ENCODE measurements around the gene TULP4.
"Not testable (repeated sequence)": the region's sequence is repeated elsewhere in the genome, so short reads cannot be mapped to it uniquely, and the experiment has no call there.

The TULP4 gene

GRCh38 chr6:158328952-158329351 is 16.7 kb downstream of the TULP4 start:
- DNase-seq = no peak

DNA sequence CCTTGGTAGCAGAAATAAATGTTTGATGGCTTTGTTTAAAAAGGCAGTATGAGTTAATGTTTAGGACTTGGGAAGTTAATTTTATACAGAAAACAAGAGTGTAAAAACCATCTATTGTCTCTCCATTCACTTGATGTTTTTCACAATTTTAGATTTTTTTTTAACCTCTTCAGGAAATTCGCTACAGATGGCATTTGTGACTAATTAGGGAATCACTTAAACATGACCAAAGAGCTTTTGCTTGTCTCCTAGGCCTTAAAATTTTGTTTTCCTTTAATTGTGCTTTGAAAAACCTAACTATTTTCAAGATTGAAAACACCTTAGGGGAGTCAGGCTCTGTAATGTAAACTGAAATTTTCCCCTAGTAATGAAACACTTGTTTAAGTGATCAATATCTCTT is 17.3 kb downstream of the TULP4 start:
- DNase-seq = no peak

- no peak for DNase-seq
Observed at GRCh38 chr6:158330016-158330415, 17.8 kb downstream of the TULP4 start.

DNA sequence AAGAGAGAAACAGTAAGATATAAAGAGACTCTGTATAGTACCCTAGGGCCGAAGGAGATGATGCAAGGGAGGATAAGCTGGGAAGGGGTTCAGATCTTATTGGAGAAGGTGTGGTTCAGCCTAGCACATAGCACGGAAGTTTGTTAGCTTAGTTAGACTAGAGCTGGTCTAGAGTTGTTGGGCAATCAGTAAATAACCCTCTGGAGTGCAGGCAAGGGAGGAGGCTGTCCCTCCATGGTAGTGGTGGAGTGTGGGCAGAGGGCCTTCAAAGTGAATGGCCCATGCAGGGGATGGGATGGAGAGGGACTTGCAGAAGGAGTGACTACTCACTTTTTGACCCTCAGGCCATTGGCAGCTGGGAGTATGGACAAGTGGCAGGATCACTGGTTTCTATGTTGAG is 20.0 kb downstream of the TULP4 start:
- DNase-seq = no peak

GRCh38 chr6:158333094-158333493 is 20.8 kb downstream of the TULP4 start:
- no peak for DNase-seq

DNA sequence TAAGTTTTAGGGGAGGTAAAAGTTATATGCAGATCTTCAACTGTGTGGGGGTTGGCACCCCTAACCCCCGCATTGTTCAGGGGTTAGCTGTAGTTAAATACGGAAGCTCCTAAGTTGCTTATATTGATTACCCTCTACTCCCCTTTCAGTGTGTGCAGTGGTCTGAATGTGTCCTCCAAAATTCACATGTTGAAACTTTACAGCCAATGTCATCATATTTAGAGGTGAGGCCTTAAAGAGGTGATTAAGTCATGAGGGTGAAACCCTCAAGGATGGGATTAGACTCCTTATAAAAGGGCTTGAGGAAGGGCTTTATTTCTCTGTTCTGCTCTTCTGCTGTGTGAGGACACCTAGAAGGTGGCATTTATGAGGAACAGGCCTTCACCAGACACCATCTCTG is 22.3 kb downstream of the TULP4 start:
- no peak for DNase-seq

DNA sequence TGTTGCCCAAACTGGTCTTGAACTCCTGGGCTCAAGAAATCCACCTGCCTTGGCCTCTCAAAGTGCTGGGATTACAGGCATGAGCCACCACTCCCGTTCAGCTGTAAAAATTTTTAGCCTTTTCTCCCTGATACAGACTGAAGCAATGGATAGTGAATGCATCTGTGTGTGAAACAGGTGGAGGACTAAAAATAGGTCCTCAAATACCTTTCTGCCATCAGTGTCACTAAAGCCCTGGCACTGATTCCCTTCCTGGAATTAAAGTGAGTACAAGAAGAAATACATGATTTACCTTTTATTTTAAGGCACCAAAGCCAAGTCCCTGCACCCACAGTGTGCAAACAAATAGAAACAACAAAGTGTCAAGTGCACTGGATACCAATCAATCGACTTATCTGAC is 25.1 kb downstream of the TULP4 start:
- DNase-seq = no peak

- no peak for DNase-seq
Observed at GRCh38 chr6:158338311-158339112, 26.2 kb downstream of the TULP4 start.

- not testable (repeated sequence) for DNase-seq
Observed at GRCh38 chr6:158339197-158339596, 26.9 kb downstream of the TULP4 start.

DNA sequence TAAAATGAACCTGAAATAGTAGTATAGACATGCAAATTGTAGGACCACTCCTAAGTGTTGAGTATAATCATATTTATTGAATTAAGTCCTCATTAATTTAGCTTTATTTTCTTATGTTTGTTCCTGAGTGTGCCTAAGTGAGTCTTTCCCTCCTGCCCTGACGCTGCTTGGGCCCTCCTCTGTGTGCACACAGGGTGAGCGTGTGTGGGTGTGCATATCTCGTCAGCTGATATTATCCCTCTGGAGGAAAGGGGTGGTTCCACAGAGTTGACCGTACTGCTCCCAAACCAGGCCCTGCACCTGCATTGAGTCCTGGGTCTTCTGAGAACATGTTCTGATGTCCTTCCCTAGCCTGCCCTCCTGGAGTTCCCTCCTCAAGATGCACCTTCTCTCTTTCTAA is 28.0 kb downstream of the TULP4 start:
- no peak for DNase-seq

DNA sequence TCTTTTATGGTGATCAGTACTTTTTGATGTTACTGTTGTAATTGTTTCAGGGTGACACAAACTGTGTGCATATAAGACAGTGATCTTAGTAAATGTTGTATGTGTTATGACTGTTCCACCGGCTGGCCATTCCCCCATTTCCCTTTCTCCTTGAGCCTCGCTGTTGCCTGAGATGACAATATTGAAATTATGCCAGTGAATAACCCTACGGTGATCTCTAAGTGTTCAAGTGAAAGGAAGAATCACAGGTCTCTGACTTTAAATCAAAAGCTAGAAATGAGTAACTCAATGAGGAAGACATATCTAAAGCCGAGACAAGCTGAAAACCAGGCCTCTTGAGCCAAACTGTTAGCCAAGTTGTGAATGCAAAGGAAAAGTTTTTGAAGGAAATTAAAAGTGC is 32.3 kb downstream of the TULP4 start:
- no peak for DNase-seq

- not testable (repeated sequence) for DNase-seq
Observed at GRCh38 chr6:158345444-158345843, 33.2 kb downstream of the TULP4 start.

GRCh38 chr6:158347335-158347734 is 35.1 kb downstream of the TULP4 start:
- no peak for DNase-seq

DNA sequence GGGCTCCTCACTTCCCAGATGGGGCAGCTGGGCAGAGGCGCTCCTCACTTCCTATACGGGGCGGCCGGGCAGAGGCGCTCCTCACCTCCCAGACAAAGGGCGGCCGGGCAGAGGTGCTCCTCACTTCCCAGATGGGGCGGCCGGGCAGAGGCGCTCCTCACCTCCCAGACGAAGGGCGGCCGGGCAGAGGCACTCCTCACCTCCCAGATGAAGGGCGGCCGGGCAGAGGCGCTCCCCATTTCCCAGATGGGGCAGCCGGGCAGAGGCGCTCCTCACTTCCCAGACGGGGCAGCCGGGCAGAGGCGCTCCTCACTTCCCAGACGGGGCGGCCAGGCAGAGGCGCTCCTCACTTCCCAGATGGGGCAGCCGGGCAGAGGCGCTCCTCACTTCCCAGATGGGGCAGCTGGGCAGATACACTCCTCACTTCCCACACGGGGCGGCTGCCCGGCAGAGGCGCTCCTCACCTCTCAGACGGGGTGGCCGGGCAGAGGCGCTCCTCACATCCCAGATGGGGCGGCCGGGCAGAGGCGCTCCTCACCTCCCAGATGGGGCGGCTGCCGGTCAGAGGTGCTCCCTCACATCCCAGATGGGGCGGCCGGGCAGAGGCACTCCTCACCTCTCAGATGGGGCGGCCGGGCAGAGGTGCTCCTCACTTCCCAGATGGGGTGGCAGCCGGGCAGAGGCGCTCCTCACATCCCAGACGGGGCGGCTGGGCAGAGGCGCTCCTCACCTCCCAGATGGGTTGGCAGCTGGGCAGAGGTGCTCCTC is 36.7 kb downstream of the TULP4 start:
- DNase-seq = not testable (repeated sequence)

GRCh38 chr6:158349505-158350275 is 37.4 kb downstream of the TULP4 start:
- not testable (repeated sequence) for DNase-seq

GRCh38 chr6:158350731-158351130 is 38.5 kb downstream of the TULP4 start:
- DNase-seq = not testable (repeated sequence)

DNA sequence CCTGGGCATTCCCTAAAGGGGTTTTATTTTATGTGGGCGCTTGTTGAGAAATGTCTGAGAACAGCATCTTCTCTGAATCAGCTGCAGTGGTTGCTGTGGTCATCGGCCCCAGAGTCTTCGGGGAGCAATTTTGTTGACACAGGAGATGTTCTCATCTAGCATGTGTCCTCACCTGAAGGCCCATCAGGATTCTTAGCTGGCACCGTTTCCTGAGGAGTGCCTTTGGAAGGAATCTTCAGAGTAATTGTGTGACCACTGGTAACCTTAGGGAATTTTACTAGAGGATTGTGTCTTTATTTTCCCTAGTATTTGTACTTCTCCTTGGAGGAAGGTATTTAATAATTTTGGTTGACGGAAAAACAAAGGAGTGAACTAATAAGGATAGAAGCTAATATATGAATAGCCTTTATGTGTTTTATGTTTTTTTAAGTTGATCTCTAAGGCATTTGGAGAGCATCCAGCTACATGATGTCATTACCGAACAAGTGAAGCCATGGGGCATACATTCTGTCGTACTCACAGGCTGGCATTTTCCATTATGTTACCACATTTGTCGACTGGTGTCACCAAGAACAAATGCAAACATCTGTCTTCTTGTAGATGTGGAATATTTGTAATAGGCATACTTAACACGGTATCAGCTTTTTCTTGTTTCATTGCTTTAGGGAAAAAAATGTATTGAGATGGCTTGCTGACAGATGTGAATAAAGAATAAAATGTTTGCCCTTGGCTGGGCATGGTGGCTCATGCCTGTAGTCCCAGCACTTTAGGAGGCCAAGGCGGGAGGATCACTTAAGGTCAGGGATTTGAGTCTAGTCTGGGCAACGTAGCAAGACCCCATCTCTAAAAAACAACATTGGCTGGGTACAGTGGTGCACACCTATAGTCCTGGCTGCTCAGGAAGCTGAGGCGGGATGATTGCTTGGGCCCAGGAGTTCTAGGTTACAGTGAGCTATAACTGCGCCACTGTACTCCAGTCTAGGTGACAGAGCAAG is 41.9 kb downstream of the TULP4 start:
- no peak for DNase-seq

DNA sequence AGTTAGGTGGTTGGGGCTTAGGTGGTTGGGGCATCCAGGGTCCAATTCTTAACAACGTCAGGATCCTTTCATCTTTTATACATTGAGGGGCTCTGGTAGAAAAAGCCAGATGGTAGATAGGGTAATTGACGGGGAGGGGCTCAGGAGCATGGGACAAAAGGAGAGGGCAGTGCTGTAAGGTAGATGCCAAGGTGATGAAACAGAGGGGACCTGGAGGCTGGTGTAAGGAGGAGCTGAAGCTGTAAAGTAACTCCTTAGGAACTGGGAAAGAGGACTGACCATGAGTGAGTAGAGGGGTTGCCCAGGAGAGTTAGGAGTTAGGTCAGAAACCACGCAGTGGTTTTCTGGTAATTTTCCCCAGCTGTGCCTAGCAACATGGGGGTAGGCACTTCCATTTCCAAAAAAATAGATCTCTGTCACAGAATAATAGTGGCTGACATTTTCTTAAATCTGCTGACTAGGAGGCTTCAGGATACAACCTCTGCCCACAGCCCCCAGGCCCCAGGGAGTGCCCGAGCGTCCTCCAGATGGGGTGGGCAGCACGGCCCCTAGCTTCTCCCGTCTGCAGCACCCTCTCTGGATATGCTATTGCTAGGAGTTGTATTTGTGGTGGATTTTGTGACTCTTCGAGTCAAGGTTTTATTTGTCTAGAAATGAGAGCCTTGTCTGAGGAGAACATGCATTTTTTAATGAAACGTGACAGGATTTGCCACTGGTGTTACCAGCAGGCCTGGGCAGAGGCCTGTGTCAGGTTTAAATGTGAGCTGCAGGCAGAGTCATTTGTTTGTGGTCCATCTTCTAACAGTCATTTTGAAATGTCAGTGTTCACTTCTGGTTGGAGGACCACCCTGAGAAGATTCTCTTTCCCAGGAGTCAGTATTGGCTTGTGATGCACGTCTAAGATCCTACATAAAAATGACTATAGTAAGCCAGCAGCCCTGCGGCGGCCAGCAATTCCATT is 44.6 kb downstream of the TULP4 start:
- no peak for DNase-seq

DNA sequence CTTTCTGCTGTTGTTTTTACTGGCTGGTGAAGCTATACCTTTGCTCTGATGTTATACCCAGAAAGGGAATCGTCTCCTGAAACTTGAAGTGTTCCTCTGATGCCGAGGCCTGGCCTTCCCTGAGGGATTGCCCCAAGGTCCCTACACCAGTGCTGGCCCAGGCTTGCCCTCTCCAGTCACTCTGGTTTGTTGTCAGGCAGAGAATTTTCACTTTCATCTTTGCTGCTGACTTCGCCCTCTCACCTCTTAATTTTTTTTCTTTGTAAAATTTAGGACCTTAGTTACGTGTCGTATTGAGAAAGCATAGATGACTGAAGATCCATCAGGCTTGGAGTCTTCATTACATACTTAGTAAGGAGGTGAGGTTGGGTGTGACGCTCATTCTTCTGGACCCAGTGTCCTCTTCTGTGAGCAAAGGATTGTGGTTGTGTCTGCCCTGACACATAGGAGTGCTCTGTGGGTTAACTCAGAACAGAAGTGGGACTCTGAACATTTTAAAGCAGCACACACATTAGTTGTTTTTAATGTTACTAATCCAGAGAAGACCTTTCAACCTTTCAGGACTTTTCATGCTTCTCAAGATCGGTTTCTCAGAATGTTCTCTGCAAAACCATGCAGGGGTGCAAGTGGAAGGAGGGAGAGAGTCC is 45.4 kb downstream of the TULP4 start:
- DNase-seq = no peak

All from right kidney (tissue), 1 donor.